GM10266 (cell line): ENCODE measurements around the gene KRTAP1-5.

ENCODE experiments used
- DNase-seq: peaks from one replicate; pipeline ENCODE4 v3.0.0; 2012; ENCODE audit errors: extremely low spot score
- TF ChIP-seq, protein P1 (sequence below): IDR thresholded peaks from 2 replicates; pipeline ENCODE4 v1.5.1; 2012; ENCODE audit warnings: mild to moderate bottlenecking, low read depth; ENCODE audit not compliant: control insufficient read depth, insufficient read depth; ENCODE audit errors: missing control alignments

The KRTAP1-5 gene

GRCh38 chr17:41026715-41027471, at the start of gene KRTAP1-5:
Gene KRTAP1-5, minus strand, starts transcription at chr17:41027208. Its CDS starts 53 bp downstream, at chr17:41027155.
- TF ChIP-seq, protein P1, sequence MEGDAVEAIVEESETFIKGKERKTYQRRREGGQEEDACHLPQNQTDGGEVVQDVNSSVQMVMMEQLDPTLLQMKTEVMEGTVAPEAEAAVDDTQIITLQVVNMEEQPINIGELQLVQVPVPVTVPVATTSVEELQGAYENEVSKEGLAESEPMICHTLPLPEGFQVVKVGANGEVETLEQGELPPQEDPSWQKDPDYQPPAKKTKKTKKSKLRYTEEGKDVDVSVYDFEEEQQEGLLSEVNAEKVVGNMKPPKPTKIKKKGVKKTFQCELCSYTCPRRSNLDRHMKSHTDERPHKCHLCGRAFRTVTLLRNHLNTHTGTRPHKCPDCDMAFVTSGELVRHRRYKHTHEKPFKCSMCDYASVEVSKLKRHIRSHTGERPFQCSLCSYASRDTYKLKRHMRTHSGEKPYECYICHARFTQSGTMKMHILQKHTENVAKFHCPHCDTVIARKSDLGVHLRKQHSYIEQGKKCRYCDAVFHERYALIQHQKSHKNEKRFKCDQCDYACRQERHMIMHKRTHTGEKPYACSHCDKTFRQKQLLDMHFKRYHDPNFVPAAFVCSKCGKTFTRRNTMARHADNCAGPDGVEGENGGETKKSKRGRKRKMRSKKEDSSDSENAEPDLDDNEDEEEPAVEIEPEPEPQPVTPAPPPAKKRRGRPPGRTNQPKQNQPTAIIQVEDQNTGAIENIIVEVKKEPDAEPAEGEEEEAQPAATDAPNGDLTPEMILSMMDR, result no peak
- DNase-seq, result no peak

DNA sequence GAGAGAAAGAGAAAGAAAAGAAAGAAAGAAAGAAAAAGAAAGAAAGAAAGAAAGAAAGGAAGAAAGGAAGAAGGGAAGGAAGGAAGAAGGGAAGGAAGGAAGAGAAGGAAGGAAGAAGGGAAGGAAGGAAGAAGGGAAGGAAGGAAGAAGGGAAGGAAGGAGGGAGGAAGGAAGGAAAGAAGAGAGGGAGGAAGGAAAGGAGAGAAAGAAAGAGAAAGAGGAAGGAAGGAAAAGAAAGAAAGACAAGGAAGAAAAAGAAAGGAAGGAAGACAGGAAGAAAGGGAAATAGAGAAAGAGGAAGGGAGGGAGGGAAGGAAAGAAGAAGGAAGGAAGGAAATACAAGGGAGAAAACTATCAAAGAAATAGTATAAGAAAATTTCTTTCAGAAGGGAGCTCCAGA, 49.8 kb upstream of the KRTAP1-5 start:
- DNase-seq, result no peak
- TF ChIP-seq, protein P1, result no peak

DNA sequence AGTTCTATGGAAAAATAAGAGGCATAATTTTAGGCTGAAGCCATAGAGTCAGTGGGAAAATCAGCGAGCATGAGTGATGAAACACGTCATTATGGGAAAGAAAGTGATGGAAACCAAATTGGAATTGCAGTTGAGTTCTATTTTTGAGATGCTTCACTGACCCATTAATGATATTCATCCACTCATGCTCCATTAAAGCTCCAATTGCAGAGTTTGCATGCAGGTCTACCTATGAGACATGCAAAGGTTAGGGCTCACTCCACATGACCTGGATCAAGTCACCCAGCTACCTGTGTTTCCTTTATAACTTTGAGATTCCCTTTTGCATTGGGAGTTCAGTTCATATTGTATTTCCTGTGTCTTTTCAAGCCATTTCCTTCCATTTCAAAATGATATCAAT, 46.7 kb upstream of the KRTAP1-5 start:
- DNase-seq, result no peak
- TF ChIP-seq, protein P1, result no peak

- TF ChIP-seq, protein P1, result no peak
- no peak for DNase-seq
Measured at GRCh38 chr17:41071606-41072360, 44.8 kb upstream of the KRTAP1-5 start.

DNA sequence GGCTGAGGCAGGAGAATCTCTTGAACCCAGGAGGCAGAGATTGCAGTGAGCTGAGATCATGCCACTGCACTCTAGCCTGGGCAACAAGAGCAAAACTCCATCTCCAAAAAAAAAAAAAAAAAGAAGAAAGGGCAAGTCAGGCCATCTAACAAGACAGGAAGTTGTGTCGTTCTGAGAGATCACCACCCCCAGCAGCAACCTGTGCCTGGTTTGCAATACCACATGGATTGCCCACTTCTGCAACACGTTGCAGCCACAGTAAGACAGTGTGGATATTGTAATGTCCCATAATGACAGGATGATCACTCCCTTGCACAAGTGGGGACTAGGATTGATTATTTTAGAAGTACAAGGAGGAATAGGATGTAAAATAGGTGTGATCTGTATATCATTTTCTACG, 42.0 kb upstream of the KRTAP1-5 start:
- TF ChIP-seq, protein P1, result no peak
- no peak for DNase-seq

DNA sequence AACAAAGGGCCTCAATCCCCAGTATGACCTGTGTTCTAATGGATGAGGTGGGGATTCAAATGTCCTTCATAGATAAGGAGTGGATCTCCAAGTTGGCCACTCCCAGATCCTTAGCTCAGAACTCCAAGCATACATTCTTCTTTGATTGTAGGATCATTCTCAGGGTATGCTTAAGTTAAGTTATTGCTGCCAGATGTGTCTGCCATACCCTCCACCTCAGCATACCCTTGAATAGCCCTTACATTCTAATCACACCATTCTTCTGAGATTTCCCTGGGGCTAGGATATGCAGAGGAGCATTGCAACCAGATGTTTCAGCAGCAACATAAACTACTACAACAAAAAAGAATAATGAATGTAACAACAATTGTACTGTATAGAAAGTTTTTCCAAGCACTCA, 40.3 kb upstream of the KRTAP1-5 start:
- DNase-seq, result no peak
- TF ChIP-seq, protein P1, result no peak
